ENCODE measurements around the gene EXOC7. TPM values are rescaled to one million over a fixed set of nuclear protein-coding genes. Genes with fewer than 3 reads are reported as not detected.

EXOC7 gene
- total and polyA plus RNA-seq, 2 of the 8 experiments (the other 6 are each of a cell fraction or from before 2014, with no cell fraction given): 77.1 to 92.6 TPM

GRCh38 chr17:76075364-76076145, 28.0 kb downstream of the EXOC7 start:
- Histone ChIP-seq H4K91ac (replicated peaks; ENCODE audit: insufficient read length, low read length) (no peak overlapping the region), H3K4me1 (replicated peaks in 1 of 4; ENCODE audit: control insufficient read depth in 3 of 4, insufficient read depth in 4 of 4, low read length in 3 of 4) (peaks cover 0 to 54% (median 36%) of the 10 kb centered on the region in 4 experiments; a peak in 6 of 7 replicates), H3K9me3 (ENCODE audit: insufficient read depth in 2 of 2, low read depth in 1 of 2, low read length in 1 of 2) (no peaks in the 10 kb centered on the region), H3K4ac (replicated peaks; ENCODE audit: insufficient read length, low read depth, low read length) (no peak overlapping the region), H3K79me1 (ENCODE audit: low read depth, low read length) (peaks cover 6% of the 10 kb centered on the region; the same call in 1 of the 2 replicates), H3K4me3 (ENCODE audit: extremely low read depth in 1 of 4, insufficient read depth in 2 of 4, low read depth in 3 of 4, low read length in 4 of 4) (peak overlapping the region; percentile 21 to 60 (median 40); a peak in 5 of 8 replicates), H3K14ac (ENCODE audit: insufficient read length) (no peak overlapping the region), H2BK12ac (ENCODE audit: low read depth, low read length) (peak overlapping the region; percentile 29; the same call in 1 of the 2 replicates), H3K36me3 (ENCODE audit: control insufficient read depth in 2 of 4, insufficient read depth in 4 of 4, low read length in 3 of 4) (no peaks in the 10 kb centered on the region; a peak in 1 of 8 replicates), H2BK20ac (ENCODE audit: low read length) (peak overlapping the region; percentile 48), H4K20me1 (replicated peaks in 1 of 2; ENCODE audit: control insufficient read depth in 1 of 2, insufficient read depth in 2 of 2, low read length in 2 of 2) (peaks cover 2 to 17% of the 10 kb centered on the region in 2 experiments), H4K8ac (ENCODE audit: extremely low read depth, insufficient read depth, low read length) (peak overlapping the region; percentile 7; the same call in 1 of the 2 replicates), H2AFZ (ENCODE audit: low read length) (no peak overlapping the region; the same call in 1 of the 2 replicates), H3K4me2 (ENCODE audit: insufficient read depth in 1 of 2, low read depth in 2 of 2, low read length in 2 of 2) (peak overlapping the region; percentile 77 to 79), H2BK120ac (replicated peaks; ENCODE audit: low read depth, low read length) (no peak overlapping the region), H3K27me3 (replicated peaks in 1 of 4; ENCODE audit: control insufficient read depth in 3 of 4, extremely low read depth in 1 of 4, insufficient read depth in 3 of 4, low read length in 3 of 4) (peaks cover 54 to 72% (median 68%) of the 10 kb centered on the region in 4 experiments), H2AK5ac (ENCODE audit: low read depth, low read length) (no peak overlapping the region), H3K23me2 (ENCODE audit: low read depth, low read length) (peaks cover 31% of the 10 kb centered on the region), H3K56ac (replicated peaks; ENCODE audit: insufficient read length, low read depth, low read length) (no peak overlapping the region), H3K23ac (ENCODE audit: insufficient read length) (no peak overlapping the region), H2BK15ac (ENCODE audit: low read length) (peak overlapping the region; percentile 6; the same call in 1 of the 2 replicates), H4K5ac (ENCODE audit: insufficient read length, low read depth, low read length) (no peak overlapping the region), H3K27ac (ENCODE audit: low read depth, low read length) (no peak overlapping the region), H3K18ac (ENCODE audit: extremely low read depth, low read length) (no peak overlapping the region), H3K79me2 (ENCODE audit: control insufficient read depth in 1 of 2, insufficient read depth in 2 of 2, low read length in 2 of 2) (peaks cover 3 to 16% of the 10 kb centered on the region in 2 experiments), H2BK5ac (ENCODE audit: low read depth, low read length) (no peak overlapping the region), H3K9ac (replicated peaks in 1 of 4; ENCODE audit: extremely low read depth in 1 of 4, low read depth in 3 of 4, low read length in 3 of 4) (no peak overlapping the region; a peak in 1 of 7 replicates)
- no peak for FAIRE-seq
- DNase-seq (ENCODE audit: low read depth in 1 of 2, low spot score in 2 of 2): peak in 1 of 2 experiments; percentile 81
- CTCF ChIA-PET (ENCODE audit: partially characterized antibody): interaction anchor here (0.5 to 7.6 kb wide), 20 partner anchors 8 to 254 kb away, joined by 3 to 36 read pairs (median 4); partner anchors contain the start of genes CDK3 and EXOC7
- POLR2A ChIA-PET (ENCODE audit: partially characterized antibody): interaction anchor here (0.6 to 2.9 kb wide), 10 partner anchors 11 to 295 kb away, joined by 3 to 10 read pairs (median 4); partner anchors contain the start of gene EXOC7
- 10% methylated on average over 48 of the region's 48 CpGs; no CpG with 5 or more reads in 1 of the 2 experiments for WGBS, 2 experiments (ENCODE audit: extremely low coverage in 1 of 2, insufficient coverage in 1 of 2, insufficient read length in 1 of 2, insufficient replicate concordance in 2 of 2, low coverage in 1 of 2, low lambda C conversion rate in 2 of 2, missing lambda C conversion rate in 1 of 2)
- TF ChIP-seq CBX8 (IDR thresholded peaks at IDR 0.05; ENCODE audit: borderline replicate concordance, low read depth, low read length) (no peak), GABPA (IDR thresholded peaks at IDR 0.05; ENCODE audit: borderline replicate concordance, insufficient read depth, low read length) (0 out of 2 replicates have a peak, but pooled peaks have one; percentile 52), EGR1 (IDR thresholded peaks at IDR 0.05; ENCODE audit: borderline replicate concordance, low read depth, low read length) (no peak), CTCF (IDR thresholded peaks at IDR 0.05; ENCODE audit: control extremely low read depth in 1 of 3, insufficient read depth in 1 of 3, low read depth in 1 of 3, low read length in 3 of 3) (peak; percentile 31 to 75 (median 68)), GTF2F1 (IDR thresholded peaks at IDR 0.05; ENCODE audit: borderline replicate concordance, low read depth, low read length) (no peak), SUZ12 (IDR thresholded peaks at IDR 0.05; ENCODE audit: low read length) (peak; percentile 48), SIN3A (conservative IDR thresholded peaks at IDR 0.05 in 1 of 2, IDR thresholded peaks at IDR 0.05 in 1 of 2; ENCODE audit: low read depth in 1 of 2, low read length in 2 of 2) (0 out of 4 replicates have a peak, but pooled peaks of 1 of the 2 experiments have one; percentile 48)

Measured in H1 (cell line).